ENCODE results near the gene LTC4S.
A peak's percentile ranks its signal among the peaks of the same experiment; 100 is the strongest.
"Not testable (repeated sequence)": the region's sequence is repeated elsewhere in the genome, so short reads cannot be mapped to it uniquely, and the experiment has no call there.

The LTC4S gene

DNA sequence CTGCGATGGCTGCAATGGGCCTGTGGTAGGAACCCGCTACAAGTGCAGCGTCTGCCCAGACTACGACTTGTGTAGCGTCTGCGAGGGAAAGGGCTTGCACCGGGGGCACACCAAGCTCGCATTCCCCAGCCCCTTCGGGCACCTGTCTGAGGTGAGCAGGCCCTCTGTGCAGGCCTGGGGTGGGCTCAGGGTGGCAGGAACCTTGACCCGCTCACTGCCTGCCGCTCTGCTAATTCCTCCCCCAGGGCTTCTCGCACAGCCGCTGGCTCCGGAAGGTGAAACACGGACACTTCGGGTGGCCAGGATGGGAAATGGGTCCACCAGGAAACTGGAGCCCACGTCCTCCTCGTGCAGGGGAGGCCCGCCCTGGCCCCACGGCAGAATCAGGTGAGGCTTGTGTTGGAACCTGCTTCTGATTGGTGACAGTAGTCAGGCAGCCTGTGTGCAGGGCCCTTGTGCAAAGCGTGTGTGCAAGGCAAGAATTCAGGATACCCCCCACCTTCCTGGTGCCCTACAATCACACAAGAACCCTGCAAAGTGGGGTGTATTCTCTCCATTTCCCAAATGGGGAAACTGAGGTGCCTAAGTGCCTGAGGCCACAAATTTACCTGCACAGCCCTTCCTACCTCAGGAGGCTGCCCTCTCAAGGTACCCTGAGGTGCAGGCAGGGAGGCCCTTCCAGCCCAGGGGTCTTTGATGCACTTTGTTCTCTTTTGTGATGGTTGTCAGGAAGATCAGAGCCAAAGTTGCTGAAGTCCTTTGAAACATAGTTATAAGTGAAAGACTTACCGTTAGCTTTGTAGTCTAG lies 30.4 kb downstream of the LTC4S start:
- no peak for DNase-seq (ENCODE audit: low read depth in 1 of 2, low spot score in 1 of 2)

- no peak for DNase-seq (ENCODE audit: low read depth in 1 of 2, low spot score in 1 of 2)
Measured at GRCh38 chr5:179824745-179825112, 30.9 kb downstream of the LTC4S start.

GRCh38 chr5:179825655-179826182 lies 31.9 kb downstream of the LTC4S start:
- DNase-seq (ENCODE audit: low read depth in 1 of 2, low spot score in 1 of 2), result no peak

DNA sequence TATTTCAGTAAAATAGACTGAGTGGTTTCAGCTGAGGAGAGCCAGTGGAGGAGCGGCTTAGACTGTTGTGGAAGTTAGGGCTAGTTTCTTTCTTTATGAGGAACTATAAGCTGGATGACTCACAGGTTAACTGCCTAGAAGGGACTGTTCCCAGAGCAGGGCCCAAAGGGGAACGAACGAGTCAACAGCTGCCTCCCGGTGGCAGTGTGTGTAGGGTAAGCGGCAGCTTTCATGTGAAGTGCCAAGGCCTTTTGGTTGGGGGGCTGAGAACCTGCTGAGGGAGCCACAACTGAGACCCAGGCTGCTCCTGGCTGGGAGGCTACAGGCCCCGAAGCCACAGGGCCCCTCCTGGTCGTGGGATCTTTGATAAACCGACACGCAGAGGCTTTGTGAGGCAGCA lies 33.9 kb downstream of the LTC4S start:
- DNase-seq (ENCODE audit: low read depth in 1 of 2, low spot score in 1 of 2), result peak in 1 of 2 donors; percentile 27

GRCh38 chr5:179828756-179829421 lies 35.1 kb downstream of the LTC4S start:
- no peak for DNase-seq (ENCODE audit: low read depth in 1 of 2, low spot score in 1 of 2)

DNA sequence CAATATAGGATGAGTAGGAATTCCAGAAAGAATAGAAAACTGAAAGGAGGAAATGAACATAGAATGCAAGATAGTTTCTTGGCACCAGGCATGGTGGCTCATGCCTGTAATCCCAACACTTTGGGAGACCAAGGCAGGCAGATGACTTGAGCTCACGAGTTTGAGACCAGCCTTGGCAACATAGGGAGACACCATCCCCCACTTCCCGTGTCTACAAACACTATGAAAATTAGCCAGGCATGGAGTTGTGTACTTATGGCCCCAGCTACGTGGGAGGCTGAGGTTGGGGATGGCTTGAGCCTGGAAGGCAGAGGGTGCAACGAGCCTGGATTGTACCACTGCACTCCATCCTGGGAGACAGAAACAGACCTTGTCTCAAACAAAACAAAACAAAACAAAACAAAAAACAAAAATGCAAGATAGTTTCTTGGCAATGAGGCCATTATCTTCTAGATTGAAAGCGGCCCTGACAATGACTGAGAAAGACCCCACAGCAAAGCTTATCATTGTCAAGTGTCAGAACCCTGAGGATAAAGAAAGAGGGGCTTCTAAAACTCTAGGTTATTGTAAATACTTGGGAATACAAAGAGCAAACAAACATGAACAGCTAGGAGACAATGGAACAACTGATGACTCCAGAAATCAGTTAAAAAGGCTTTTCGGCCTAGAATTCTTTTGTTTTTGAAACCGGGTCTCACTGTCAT lies 36.1 kb downstream of the LTC4S start:
- no peak for DNase-seq (ENCODE audit: low read depth in 1 of 2, low spot score in 1 of 2)

GRCh38 chr5:179830818-179831468 lies 37.2 kb downstream of the LTC4S start:
- no peak for DNase-seq (ENCODE audit: low read depth in 1 of 2, low spot score in 1 of 2)

- DNase-seq (ENCODE audit: low read depth in 1 of 2, low spot score in 1 of 2), result no peak
Measured at GRCh38 chr5:179832039-179832745, 38.4 kb downstream of the LTC4S start.

DNA sequence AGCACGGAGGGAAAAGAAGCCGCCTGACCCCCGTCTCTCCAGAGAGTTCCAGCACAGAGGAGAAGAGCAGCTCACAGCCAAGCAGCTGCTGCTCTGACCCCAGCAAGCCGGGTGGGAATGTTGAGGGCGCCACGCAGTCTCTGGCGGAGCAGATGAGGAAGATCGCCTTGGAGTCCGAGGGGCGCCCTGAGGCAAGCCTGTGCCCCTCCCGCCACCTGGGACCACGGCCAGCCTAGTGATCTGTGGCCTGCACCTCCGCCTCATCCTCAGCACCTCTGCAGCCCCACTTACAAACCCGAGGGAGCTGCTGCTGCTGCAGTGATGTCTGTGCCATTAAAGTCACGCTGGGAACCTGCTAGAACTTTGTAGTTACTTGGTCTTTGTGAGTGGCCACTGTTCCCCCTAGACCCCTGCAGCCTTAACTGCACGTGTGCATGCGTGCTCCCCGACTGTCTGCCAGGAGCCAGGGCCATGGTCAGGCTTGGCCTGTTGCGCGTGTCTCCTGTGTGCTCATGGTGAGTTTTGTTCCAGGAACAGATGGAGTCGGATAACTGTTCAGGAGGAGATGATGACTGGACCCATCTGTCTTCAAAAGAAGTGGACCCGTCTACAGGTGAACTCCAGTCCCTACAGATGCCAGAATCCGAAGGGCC lies 39.4 kb downstream of the LTC4S start:
- DNase-seq (ENCODE audit: low read depth in 1 of 2, low spot score in 1 of 2), result no peak

GRCh38 chr5:179833709-179834070 lies 39.9 kb downstream of the LTC4S start:
- DNase-seq (ENCODE audit: low read depth in 1 of 2, low spot score in 1 of 2), result no peak

DNA sequence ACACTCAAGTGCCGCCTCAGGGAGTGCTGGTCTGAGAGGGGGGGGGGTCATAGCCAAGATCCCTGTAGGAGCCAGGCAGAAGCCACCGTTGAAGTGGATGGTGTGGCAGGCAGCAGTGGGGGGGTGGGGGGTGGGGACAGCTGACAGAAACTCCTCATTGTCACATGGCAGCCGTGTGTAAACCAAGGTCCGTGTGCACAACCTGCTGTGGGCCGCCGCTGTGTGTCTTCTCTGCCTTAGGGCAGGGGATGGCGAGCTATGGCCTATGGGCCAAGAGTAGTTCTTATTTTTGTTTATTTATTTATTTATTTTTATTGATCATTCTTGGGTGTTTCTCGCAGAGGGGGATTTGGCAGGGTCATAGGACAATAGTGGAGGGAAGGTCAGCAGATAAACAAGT lies 40.3 kb downstream of the LTC4S start:
- no peak for DNase-seq (ENCODE audit: low read depth in 1 of 2, low spot score in 1 of 2)

DNA sequence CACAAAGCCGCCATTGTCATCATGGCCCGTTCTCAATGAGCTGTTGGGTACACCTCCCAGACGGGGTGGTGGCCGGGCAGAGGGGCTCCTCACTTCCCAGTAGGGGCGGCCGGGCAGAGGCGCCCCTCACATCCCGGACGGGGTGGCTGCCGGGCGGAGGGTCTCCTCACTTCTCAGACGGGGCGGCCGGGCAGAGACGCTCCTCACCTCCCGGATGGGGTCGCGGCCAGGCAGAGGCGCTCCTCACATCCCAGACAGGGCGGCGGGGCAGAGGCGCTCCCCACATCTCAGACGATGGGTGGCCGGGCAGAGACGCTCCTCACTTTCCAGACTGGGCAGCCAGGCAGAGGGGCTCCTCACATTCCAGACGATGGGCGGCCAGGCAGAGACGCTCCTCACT lies 41.1 kb downstream of the LTC4S start:
- DNase-seq (ENCODE audit: low read depth in 1 of 2, low spot score in 1 of 2), result not testable (repeated sequence)

DNA sequence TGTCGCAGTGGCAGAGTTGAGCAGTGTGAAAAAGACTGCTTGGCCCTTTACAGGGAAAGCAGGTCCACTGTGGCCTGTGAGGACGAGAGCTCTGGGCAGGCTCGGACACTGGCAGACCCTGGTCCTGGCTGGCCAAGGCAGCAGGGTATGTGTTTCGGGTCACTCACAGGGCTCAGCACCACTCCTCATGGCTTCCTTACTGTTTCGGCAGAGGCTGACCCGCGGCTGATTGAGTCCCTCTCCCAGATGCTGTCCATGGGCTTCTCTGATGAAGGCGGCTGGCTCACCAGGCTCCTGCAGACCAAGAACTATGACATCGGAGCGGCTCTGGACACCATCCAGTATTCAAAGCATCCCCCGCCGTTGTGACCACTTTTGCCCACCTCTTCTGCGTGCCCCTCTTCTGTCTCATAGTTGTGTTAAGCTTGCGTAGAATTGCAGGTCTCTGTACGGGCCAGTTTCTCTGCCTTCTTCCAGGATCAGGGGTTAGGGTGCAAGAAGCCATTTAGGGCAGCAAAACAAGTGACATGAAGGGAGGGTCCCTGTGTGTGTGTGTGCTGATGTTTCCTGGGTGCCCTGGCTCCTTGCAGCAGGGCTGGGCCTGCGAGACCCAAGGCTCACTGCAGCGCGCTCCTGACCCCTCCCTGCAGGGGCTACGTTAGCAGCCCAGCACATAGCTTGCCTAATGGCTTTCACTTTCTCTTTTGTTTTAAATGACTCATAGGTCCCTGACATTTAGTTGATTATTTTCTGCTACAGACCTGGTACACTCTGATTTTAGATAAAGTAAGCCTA lies 42.6 kb downstream of the LTC4S start:
- DNase-seq (ENCODE audit: low read depth in 1 of 2, low spot score in 1 of 2), result peak; percentile 34 to 48

DNA sequence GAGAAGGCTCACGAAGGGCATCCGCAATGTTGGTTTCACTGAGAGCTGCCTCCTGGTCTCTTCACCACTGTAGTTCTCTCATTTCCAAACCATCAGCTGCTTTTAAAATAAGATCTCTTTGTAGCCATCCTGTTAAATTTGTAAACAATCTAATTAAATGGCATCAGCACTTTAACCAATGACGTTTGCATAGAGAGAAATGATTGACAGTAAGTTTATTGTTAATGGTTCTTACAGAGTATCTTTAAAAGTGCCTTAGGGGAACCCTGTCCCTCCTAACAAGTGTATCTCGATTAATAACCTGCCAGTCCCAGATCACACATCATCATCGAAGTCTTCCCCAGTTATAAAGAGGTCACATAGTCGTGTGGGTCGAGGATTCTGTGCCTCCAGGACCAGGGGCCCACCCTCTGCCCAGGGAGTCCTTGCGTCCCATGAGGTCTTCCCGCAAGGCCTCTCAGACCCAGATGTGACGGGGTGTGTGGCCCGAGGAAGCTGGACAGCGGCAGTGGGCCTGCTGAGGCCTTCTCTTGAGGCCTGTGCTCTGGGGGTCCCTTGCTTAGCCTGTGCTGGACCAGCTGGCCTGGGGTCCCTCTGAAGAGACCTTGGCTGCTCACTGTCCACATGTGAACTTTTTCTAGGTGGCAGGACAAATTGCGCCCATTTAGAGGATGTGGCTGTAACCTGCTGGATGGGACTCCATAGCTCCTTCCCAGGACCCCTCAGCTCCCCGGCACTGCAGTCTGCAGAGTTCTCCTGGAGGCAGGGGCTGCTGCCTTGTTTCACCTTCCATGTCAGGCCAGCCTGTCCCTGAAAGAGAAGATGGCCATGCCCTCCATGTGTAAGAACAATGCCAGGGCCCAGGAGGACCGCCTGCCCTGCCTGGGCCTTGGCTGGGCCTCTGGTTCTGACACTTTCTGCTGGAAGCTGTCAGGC lies 43.6 kb downstream of the LTC4S start:
- DNase-seq (ENCODE audit: low read depth in 1 of 2, low spot score in 1 of 2), result no peak

- DNase-seq (ENCODE audit: low read depth in 1 of 2, low spot score in 1 of 2), result no peak
Measured at GRCh38 chr5:179839328-179840256, 45.8 kb downstream of the LTC4S start.

DNA sequence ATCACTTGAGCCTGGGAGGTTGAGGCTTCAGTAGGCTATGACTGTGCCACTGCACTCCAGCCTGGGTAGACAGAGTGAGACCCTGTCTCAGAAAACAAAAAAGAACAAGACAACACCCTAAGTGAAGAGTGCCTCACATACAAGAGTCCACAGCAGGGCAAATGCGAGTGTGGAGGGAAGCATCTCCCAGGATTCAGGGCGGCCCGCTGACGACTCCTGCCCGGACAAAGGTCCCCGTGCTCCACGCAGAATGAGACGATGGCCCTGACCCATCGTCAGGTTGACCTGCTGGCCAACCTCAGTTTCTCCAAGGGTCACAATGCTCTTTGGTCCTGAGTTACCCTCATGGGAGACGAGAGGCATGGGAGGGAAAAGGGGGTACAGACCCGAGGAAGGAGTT lies 46.5 kb downstream of the LTC4S start:
- no peak for DNase-seq (ENCODE audit: low read depth in 1 of 2, low spot score in 1 of 2)

- no peak for DNase-seq (ENCODE audit: low read depth in 1 of 2, low spot score in 1 of 2)
Measured at GRCh38 chr5:179840766-179841165, 47.0 kb downstream of the LTC4S start.

All from stimulated activated CD4-positive, alpha-beta T cell treated with anti-CD3 and anti-CD28 coated beads, Interleukin-15, amount 100 ng/mL, for 1 hour (primary cell).